Panc1 (cell line): Measurements from ENCODE around the gene SPAG6. TPM values are rescaled to one million over a fixed set of nuclear protein-coding genes. Genes with fewer than 3 reads are reported as not detected.

ENCODE experiments used
- ATAC-seq: fragments of 200-7000 bp; cut with Tn5 transposase; 2 replicates; pipeline ENCODE4 v1.9.1; 2020; ENCODE audit warnings: mild to moderate bottlenecking, moderate library complexity
- BruUV-seq: library from RNA; stranded (reverse); fragments of 400-500 nt; replicated peaks from 2 replicates; lab custom pipeline; 2021; lab: Mats Ljungman, UMichigan
- CTCF ChIA-PET: fragments of 300-600 bp; sonication (Branson Sonifier 250); formaldehyde crosslinking; loops from one replicate; lab custom pipeline; 2022; ENCODE audit warnings: antibody characterized with exemption; lab: Charles Lee
- POLR2A ChIA-PET: fragments of 300-600 bp; sonication (Branson Sonifier 250); formaldehyde crosslinking; loops from one replicate; lab custom pipeline; 2022; ENCODE audit warnings: antibody characterized with exemption; lab: Charles Lee
- DNase-seq: peaks from one replicate; pipeline ENCODE4 v3.0.0-alpha.2; 2010; ENCODE audit warnings: low read depth, low spot score
- H3K27ac ChIP-seq: 2 replicates; pipeline ENCODE4 v1.5.1; 2011; ENCODE audit warnings: mild to moderate bottlenecking, low read length, inconsistent platforms
- H3K27me3 ChIP-seq: fragments of 200-500 bp; sonication (Bioruptor generic); 2 replicates; pipeline ENCODE4 v1.6.0; 2014; ENCODE audit warnings: low read length, inconsistent platforms; ENCODE audit not compliant: control insufficient read depth, insufficient read depth
- H3K36me3 ChIP-seq: fragments of 200-500 bp; sonication (Bioruptor generic); 2 replicates; pipeline ENCODE4 v1.5.1; 2014; ENCODE audit warnings: inconsistent platforms, mild to moderate bottlenecking, low read length, moderate library complexity; ENCODE audit not compliant: control insufficient read depth, insufficient read depth
- H3K4me1 ChIP-seq: 2 replicates; pipeline ENCODE4 v1.5.1; 2011; ENCODE audit warnings: inconsistent platforms, mild to moderate bottlenecking, low read length, moderate library complexity; ENCODE audit not compliant: control insufficient read depth, insufficient read depth
- H3K4me3 ChIP-seq, 2 experiments: 2 replicates each; pipeline ENCODE4 v1.5.1; 2011 to 2012; ENCODE audit warnings: low read depth in 2 of 2, low read length in 2 of 2, mild to moderate bottlenecking in 2 of 2, inconsistent platforms in 1 of 2, moderate library complexity in 1 of 2
- H3K9me3 ChIP-seq: fragments of 200-500 bp; sonication (Bioruptor generic); 2 replicates; pipeline ENCODE4 v1.5.1; 2014; ENCODE audit warnings: low read depth, mild to moderate bottlenecking, inconsistent platforms, low read length, moderate library complexity; ENCODE audit not compliant: control insufficient read depth, insufficient read depth
- POLR2AphosphoS5 ChIP-seq: IDR thresholded peaks from 2 replicates; pipeline ENCODE4 v1.6.1; 2012; ENCODE audit warnings: mild to moderate bottlenecking, low read depth, low read length, moderate library complexity
- REST ChIP-seq, 2 experiments: IDR thresholded peaks; 2 replicates each; pipeline ENCODE4 v1.6.1; 2011 to 2012; ENCODE audit warnings: low read depth in 2 of 2, control low read depth in 1 of 2, low read length in 1 of 2, mild to moderate bottlenecking in 1 of 2, moderate library complexity in 1 of 2; ENCODE audit not compliant: insufficient read depth in 1 of 2
- SIN3A ChIP-seq: IDR thresholded peaks from 2 replicates; pipeline ENCODE4 v1.6.1; 2012; ENCODE audit warnings: low read depth, mild to moderate bottlenecking, low read length, moderate library complexity, borderline replicate concordance; ENCODE audit not compliant: insufficient read depth
- TCF7L2 ChIP-seq: IDR thresholded peaks from 2 replicates; pipeline ENCODE4 v1.6.1; 2011; ENCODE audit warnings: mild to moderate bottlenecking, low read depth, low read length, inconsistent platforms
- in situ Hi-C: cut with HindIII; loops from 2 replicates; pipeline ENCODE4 v1.10.0; 2016; ENCODE audit warnings: low sequenced_read_pairs, low pct_unique_long_range_greater_than_20kb
- intact Hi-C: fragments of 100-400 bp; cut with micrococcal nuclease; formaldehyde crosslinking; loops from one replicate; pipeline ENCODE4 v1.10.0; 2022; ENCODE audit not compliant: unreplicated experiment
- total RNA-seq: library from RNA; stranded (reverse); gene quantifications from one replicate; pipeline ENCODE4 v1.2.1, GENCODE V29; 2021; ENCODE audit not compliant: unreplicated experiment
- TF ChIP-seq, protein P1 (sequence below): fragments of 450-650 bp; IDR thresholded peaks from 2 replicates; pipeline ENCODE4 v1.5.1; 2017; ENCODE audit warnings: mild to moderate bottlenecking

SPAG6 gene
- total RNA-seq, 1 experiment from 2014 or later = not detected

DNA sequence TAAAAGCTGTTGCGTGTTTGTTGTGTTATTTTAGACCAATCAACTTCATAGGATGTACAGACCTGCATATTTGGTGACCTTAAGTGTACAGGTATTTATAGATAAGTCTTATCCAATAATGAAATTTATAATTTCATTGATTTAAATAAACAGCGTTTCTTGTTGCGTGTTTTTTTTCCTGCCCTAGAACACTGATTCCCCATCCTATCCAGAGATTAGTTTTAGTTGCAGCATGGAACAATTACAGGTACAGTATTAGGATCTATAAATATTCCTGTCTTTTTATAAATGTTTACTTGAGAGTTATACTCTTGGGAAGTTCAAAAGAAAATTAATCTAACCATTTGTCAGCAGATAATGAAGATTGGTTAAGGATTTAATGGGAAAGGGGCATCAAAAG lies 26.5 kb upstream of the SPAG6 start:
- ATAC-seq (no peak), DNase-seq (no peak)
- Histone ChIP-seq H3K27ac (peak overlapping the region; percentile 23; the same call in 1 of the 2 replicates), H3K9me3 (no peaks in the 10 kb centered on the region), H3K36me3 (no peaks in the 10 kb centered on the region; the same call in 1 of the 2 replicates), H3K4me3 (peak overlapping the region in 1 of 2 experiments; percentile 4; a peak in 1 of 4 replicates), H3K4me1 (peaks cover 21% of the 10 kb centered on the region), H3K27me3 (no peaks in the 10 kb centered on the region; the same call in 1 of the 2 replicates)
- intact Hi-C loops = loop anchor here (5.0 kb wide), 1 partner anchor 326 kb away; no protein-coding TSS in a partner anchor
- TF ChIP-seq POLR2AphosphoS5 = no peak
- TF ChIP-seq, protein P1, sequence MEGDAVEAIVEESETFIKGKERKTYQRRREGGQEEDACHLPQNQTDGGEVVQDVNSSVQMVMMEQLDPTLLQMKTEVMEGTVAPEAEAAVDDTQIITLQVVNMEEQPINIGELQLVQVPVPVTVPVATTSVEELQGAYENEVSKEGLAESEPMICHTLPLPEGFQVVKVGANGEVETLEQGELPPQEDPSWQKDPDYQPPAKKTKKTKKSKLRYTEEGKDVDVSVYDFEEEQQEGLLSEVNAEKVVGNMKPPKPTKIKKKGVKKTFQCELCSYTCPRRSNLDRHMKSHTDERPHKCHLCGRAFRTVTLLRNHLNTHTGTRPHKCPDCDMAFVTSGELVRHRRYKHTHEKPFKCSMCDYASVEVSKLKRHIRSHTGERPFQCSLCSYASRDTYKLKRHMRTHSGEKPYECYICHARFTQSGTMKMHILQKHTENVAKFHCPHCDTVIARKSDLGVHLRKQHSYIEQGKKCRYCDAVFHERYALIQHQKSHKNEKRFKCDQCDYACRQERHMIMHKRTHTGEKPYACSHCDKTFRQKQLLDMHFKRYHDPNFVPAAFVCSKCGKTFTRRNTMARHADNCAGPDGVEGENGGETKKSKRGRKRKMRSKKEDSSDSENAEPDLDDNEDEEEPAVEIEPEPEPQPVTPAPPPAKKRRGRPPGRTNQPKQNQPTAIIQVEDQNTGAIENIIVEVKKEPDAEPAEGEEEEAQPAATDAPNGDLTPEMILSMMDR = no peak
- no peak for TF ChIP-seq REST (IDR thresholded peaks at IDR 0.05; ENCODE audit: insufficient read depth in 1 of 2, low read depth in 2 of 2, low read length in 1 of 2)
- no peak for TF ChIP-seq TCF7L2
- no peak for TF ChIP-seq SIN3A
- BruUV-seq = no TSS peak
- CTCF ChIA-PET = no interaction called here
- POLR2A ChIA-PET = no interaction called here
- in situ Hi-C loops = no loop called here

DNA sequence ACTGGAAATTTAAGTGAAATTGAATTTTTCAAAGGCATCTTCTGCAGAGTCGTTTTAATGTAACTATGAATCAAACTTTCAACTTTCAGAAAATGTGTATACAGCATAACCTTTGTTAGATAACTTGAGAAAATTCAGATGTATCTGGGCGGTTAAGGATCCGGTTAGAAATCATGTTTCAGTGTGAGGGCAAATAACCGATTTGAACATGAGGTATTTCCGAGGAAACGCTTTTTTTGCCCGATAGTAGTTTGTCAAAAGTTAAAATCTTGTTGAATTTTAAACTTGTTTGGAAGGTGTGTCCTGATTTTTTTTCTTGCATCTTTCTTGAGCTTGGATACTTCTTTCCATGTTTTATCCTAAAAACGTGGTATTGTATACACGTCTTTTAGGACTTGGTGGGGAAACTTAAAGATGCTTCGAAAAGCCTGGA lies 25.7 kb upstream of the SPAG6 start:
- intact Hi-C loops = loop anchor here (5.0 kb wide), 1 partner anchor 327 kb away; no protein-coding TSS in a partner anchor
- CTCF ChIA-PET = no interaction called here

More for the DNA sequence above, 25.7 kb upstream of the SPAG6 start:
- in situ Hi-C loops = no loop called here
- ATAC-seq (no peak), DNase-seq (no peak)
- H3K4me1 ChIP-seq = peaks cover 29% of the 10 kb centered on the region
- peak overlapping the region; percentile 47 to 59 for H3K4me3 ChIP-seq
- TF ChIP-seq POLR2AphosphoS5 (no peak), REST (IDR thresholded peaks at IDR 0.05; ENCODE audit: insufficient read depth in 1 of 2, low read depth in 2 of 2, low read length in 1 of 2) (no peak)
- POLR2A ChIA-PET = no interaction called here
- no peaks in the 10 kb centered on the region; the same call in 1 of the 2 replicates for H3K36me3 ChIP-seq
- H3K27me3 ChIP-seq = no peaks in the 10 kb centered on the region; the same call in 1 of the 2 replicates
- H3K9me3 ChIP-seq = no peaks in the 10 kb centered on the region
- H3K27ac ChIP-seq = peak overlapping the region; percentile 91
- BruUV-seq = no TSS peak
